HCT116 (cell line): ENCODE results near the gene CTLA4. TPM values are rescaled to one million over a fixed set of nuclear protein-coding genes. Genes with fewer than 3 reads are reported as not detected.

Experiments used
- ATAC-seq: fragments of 200-7000 bp; cut with Tn5 transposase; 2 replicates; pipeline ENCODE4 v1.9.1; 2020; ENCODE audit warnings: mild to moderate bottlenecking, moderate library complexity
- BruUV-seq: library from RNA; stranded (reverse); fragments of 400-500 nt; replicated peaks from 2 replicates; lab custom pipeline; 2021; lab: Mats Ljungman, UMichigan
- CTCF ChIA-PET: fragments of 300-600 bp; sonication (Branson Sonifier 250); formaldehyde crosslinking; loops from one replicate; lab custom pipeline; 2021; ENCODE audit warnings: antibody characterized with exemption; lab: Charles Lee
- POLR2A ChIA-PET: fragments of 300-600, 350-600 bp; sonication (Branson Sonifier 250); formaldehyde crosslinking; loops from one replicate; lab custom pipeline; 2021; ENCODE audit warnings: antibody characterized with exemption; lab: Charles Lee
- RAD21 ChIA-PET, 2 experiments: fragments of 300-600 bp; sonication (Branson Sonifier 250); formaldehyde crosslinking; loops; one replicate each; lab custom pipeline; 2023; ENCODE audit warnings: low total read pairs in 2 of 2; ENCODE audit not compliant: uncharacterized antibody in 2 of 2, unreplicated experiment in 2 of 2, low non-redundant PET in 1 of 2; lab: Charles Lee
- DNase-seq: peaks from one replicate; pipeline ENCODE4 v3.0.0-alpha.2; 2010; ENCODE audit warnings: low read depth, low spot score
- H2AFZ ChIP-seq: fragments of 200-600 bp; shearing (Covaris generic), sonication (generic); 2 replicates; pipeline ENCODE4 v1.6.1; 2017; ENCODE audit warnings: low read depth, mixed run types, mixed read lengths, antibody characterized with exemption, low read length; ENCODE audit not compliant: poor library complexity, severe bottlenecking
- H3K27ac ChIP-seq: 2 replicates; pipeline ENCODE4 v1.5.1; 2012; ENCODE audit warnings: low read depth, low read length
- H3K27me3 ChIP-seq: fragments of 200-600 bp; sonication (generic); 2 replicates; pipeline ENCODE4 v1.6.1; 2016; ENCODE audit warnings: mixed run types, low read length, mixed read lengths; ENCODE audit not compliant: insufficient read depth
- H3K36me3 ChIP-seq, 2 experiments: fragments of 200-500 bp in 1 of 2; fragments of 200-600 bp in 1 of 2; sonication (Bioruptor generic) in 1 of 2; sonication (generic) in 1 of 2; 2 replicates each; pipeline versions ENCODE4 v1.5.1 to v1.6.1; 2014 to 2016; ENCODE audit warnings: low read length in 2 of 2, inconsistent platforms in 1 of 2, mixed read lengths in 1 of 2, mixed run types in 1 of 2; ENCODE audit not compliant: insufficient read depth in 2 of 2, control insufficient read depth in 1 of 2
- H3K4me1 ChIP-seq, 2 experiments: fragments of 200-600 bp in 1 of 2; sonication (generic) in 1 of 2; 2 replicates each; pipeline versions ENCODE4 v1.5.1 to v1.6.1; 2012 to 2017; ENCODE audit warnings: low read length in 2 of 2, inconsistent platforms in 1 of 2, mild to moderate bottlenecking in 1 of 2, mixed read lengths in 1 of 2, mixed run types in 1 of 2, moderate library complexity in 1 of 2; ENCODE audit not compliant: insufficient read depth in 2 of 2, control insufficient read depth in 1 of 2
- H3K4me2 ChIP-seq: fragments of 200-600 bp; sonication (generic); 2 replicates; pipeline ENCODE4 v1.6.1; 2017; ENCODE audit warnings: mixed run types, low read length, mixed read lengths
- H3K4me3 ChIP-seq, 2 experiments: fragments of 200-600 bp in 1 of 2; sonication (generic) in 1 of 2; replicated peaks in 1 of 2; 2 replicates each; pipeline ENCODE4 v1.5.1; 2011 to 2016; ENCODE audit warnings: low read length in 2 of 2, control low read depth in 1 of 2, low read depth in 1 of 2, mild to moderate bottlenecking in 1 of 2, mixed read lengths in 1 of 2, mixed run types in 1 of 2
- H3K79me2 ChIP-seq: fragments of 200-600 bp; sonication (generic); 2 replicates; pipeline ENCODE4 v1.6.1; 2017; ENCODE audit warnings: mild to moderate bottlenecking, mixed run types, low read length, moderate library complexity, mixed read lengths; ENCODE audit not compliant: insufficient read depth
- H3K9ac ChIP-seq: fragments of 200-600 bp; sonication (generic); 2 replicates; pipeline ENCODE4 v1.6.1; 2016; ENCODE audit warnings: low read length, mixed read lengths
- H3K9me2 ChIP-seq: fragments of 200-600 bp; sonication (generic), shearing (Covaris generic); 2 replicates; pipeline ENCODE4 v1.6.1; 2017; ENCODE audit warnings: mixed run types, mild to moderate bottlenecking, moderate library complexity; ENCODE audit not compliant: insufficient read depth
- H3K9me3 ChIP-seq, 2 experiments: fragments of 200-500 bp in 1 of 2; fragments of 200-600 bp in 1 of 2; sonication (Bioruptor generic) in 1 of 2; sonication (generic) in 1 of 2; 2 replicates each; pipeline ENCODE4 v1.6.1; 2014 to 2017; ENCODE audit warnings: low read length in 2 of 2, mixed read lengths in 2 of 2, inconsistent platforms in 1 of 2, low read depth in 1 of 2, mild to moderate bottlenecking in 1 of 2, mixed run types in 1 of 2, moderate library complexity in 1 of 2; ENCODE audit not compliant: control insufficient read depth in 1 of 2, insufficient read depth in 1 of 2
- H4K20me1 ChIP-seq: fragments of 200-600 bp; sonication (generic), shearing (Covaris generic); 2 replicates; pipeline ENCODE4 v1.6.1; 2017; ENCODE audit warnings: mixed run types, mild to moderate bottlenecking, moderate library complexity; ENCODE audit not compliant: insufficient read depth
- CBX3 ChIP-seq: IDR thresholded peaks from 2 replicates; pipeline ENCODE4 v1.6.1; 2012; ENCODE audit warnings: low read depth
- EZH2 ChIP-seq: fragments of 200-600 bp; sonication (generic); IDR thresholded peaks from 2 replicates; pipeline ENCODE4 v1.6.1; 2017; ENCODE audit warnings: antibody characterized with exemption, mixed run types
- EZH2phosphoT487 ChIP-seq: fragments of 200-600 bp; IDR thresholded peaks from 2 replicates; pipeline ENCODE4 v1.6.1; 2018; ENCODE audit warnings: antibody characterized with exemption, borderline replicate concordance
- JUND ChIP-seq: IDR thresholded peaks from 2 replicates; pipeline ENCODE4 v1.6.1; 2012
- POLR2A ChIP-seq: IDR thresholded peaks from 2 replicates; pipeline ENCODE4 v1.7.0; 2011; ENCODE audit warnings: borderline replicate concordance; ENCODE audit not compliant: insufficient read depth, insufficient read length; ENCODE audit errors: extremely low read depth
- RAD21 ChIP-seq: IDR thresholded peaks from 2 replicates; pipeline ENCODE4 v1.6.1; 2012; ENCODE audit warnings: low read depth, mild to moderate bottlenecking
- TCF7L2 ChIP-seq: IDR thresholded peaks from 2 replicates; pipeline ENCODE4 v1.7.0; 2011; ENCODE audit warnings: borderline replicate concordance, inconsistent platforms; ENCODE audit not compliant: insufficient read depth, insufficient read length; ENCODE audit errors: extremely low read depth
- YY1 ChIP-seq: IDR thresholded peaks from 2 replicates; pipeline ENCODE4 v1.6.1; 2011; ENCODE audit warnings: low read length, low read depth, moderate library complexity, mild to moderate bottlenecking; ENCODE audit not compliant: insufficient replicate concordance; ENCODE audit errors: extremely low read depth
- intact Hi-C: fragments of 100-400 bp; cut with micrococcal nuclease; formaldehyde crosslinking; loops from 2 replicates; pipeline ENCODE4 v1.10.0; 2022
- total RNA-seq: library from RNA; stranded (reverse); gene quantifications from one replicate; pipeline ENCODE4 v1.2.1, GENCODE V29; 2021; ENCODE audit not compliant: unreplicated experiment
- TF ChIP-seq, protein P1 (sequence below): IDR thresholded peaks from 2 replicates; pipeline ENCODE4 v1.6.1; 2012
- TF ChIP-seq, protein P2 (sequence below), 3 experiments: fragments of 200-600 bp in 1 of 3; sonication (generic) in 1 of 3; IDR thresholded peaks in 2 of 3; conservative IDR thresholded peaks in 1 of 3; 2 replicates each; pipeline ENCODE4 v1.5.1; 2012 to 2017; ENCODE audit warnings: low read depth in 2 of 3, low read length in 2 of 3, antibody characterized with exemption in 1 of 3, borderline replicate concordance in 1 of 3, control low read depth in 1 of 3, mild to moderate bottlenecking in 1 of 3, mixed read lengths in 1 of 3, mixed run types in 1 of 3, moderate library complexity in 1 of 3; ENCODE audit not compliant: insufficient read depth in 1 of 3
- TF ChIP-seq, protein P3 (sequence below): IDR thresholded peaks from 2 replicates; pipeline ENCODE4 v1.6.1; 2012

Gene CTLA4
- total RNA-seq, 1 experiment from 2014 or later, result 0.37 TPM

DNA sequence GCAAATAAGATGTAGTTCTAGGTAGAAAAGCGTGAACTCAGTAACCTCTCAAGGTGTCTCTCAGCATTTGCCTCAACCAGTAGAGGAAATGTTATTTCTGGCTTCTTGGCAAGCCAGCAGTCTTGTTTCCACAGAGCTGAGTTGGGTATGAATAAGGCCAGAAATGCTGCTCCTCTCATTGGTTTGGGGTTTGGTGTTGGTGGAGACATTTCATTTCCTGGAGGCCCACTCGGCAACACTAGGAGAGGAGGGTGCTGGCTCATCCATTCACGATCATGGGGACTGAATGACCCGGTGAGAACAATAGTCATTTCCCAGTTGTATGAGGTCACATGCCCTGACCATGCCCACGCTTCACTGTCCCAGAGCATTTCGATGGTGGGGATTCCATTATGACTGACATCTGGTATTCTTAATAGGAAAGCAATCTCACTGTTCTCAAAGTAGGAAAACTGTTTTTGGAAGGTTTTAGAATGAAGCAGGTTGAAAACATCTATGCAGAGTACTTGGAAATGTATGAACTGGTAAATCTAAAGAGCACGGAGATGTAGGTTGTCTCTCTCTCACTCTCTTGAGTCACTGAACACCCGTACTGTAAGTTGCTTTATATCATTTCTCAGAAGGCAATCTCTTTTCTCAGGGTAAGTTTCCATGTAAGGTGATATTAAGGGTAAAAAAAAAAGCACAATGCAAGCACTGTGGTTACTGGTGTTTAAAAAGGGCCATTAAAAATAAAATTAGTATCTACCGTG, 37.1 kb upstream of the CTLA4 start:
- POLR2A ChIA-PET, result no interaction called here
- ATAC-seq, result no peak
- TF ChIP-seq TCF7L2, result no peak
- TF ChIP-seq, protein P1, sequence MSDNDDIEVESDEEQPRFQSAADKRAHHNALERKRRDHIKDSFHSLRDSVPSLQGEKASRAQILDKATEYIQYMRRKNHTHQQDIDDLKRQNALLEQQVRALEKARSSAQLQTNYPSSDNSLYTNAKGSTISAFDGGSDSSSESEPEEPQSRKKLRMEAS, result no peak
- TF ChIP-seq, protein P2, sequence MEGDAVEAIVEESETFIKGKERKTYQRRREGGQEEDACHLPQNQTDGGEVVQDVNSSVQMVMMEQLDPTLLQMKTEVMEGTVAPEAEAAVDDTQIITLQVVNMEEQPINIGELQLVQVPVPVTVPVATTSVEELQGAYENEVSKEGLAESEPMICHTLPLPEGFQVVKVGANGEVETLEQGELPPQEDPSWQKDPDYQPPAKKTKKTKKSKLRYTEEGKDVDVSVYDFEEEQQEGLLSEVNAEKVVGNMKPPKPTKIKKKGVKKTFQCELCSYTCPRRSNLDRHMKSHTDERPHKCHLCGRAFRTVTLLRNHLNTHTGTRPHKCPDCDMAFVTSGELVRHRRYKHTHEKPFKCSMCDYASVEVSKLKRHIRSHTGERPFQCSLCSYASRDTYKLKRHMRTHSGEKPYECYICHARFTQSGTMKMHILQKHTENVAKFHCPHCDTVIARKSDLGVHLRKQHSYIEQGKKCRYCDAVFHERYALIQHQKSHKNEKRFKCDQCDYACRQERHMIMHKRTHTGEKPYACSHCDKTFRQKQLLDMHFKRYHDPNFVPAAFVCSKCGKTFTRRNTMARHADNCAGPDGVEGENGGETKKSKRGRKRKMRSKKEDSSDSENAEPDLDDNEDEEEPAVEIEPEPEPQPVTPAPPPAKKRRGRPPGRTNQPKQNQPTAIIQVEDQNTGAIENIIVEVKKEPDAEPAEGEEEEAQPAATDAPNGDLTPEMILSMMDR (IDR thresholded peaks at IDR 0.05 in 2 of 3, conservative IDR thresholded peaks at IDR 0.05 in 1 of 3; ENCODE audit: borderline replicate concordance in 1 of 3, insufficient read depth in 1 of 3, low read depth in 2 of 3, low read length in 2 of 3), result no peak
- TF ChIP-seq RAD21, result no peak
- TF ChIP-seq YY1, result no peak
- TF ChIP-seq, protein P3, sequence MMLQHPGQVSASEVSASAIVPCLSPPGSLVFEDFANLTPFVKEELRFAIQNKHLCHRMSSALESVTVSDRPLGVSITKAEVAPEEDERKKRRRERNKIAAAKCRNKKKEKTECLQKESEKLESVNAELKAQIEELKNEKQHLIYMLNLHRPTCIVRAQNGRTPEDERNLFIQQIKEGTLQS, result no peak
- no peak for TF ChIP-seq JUND
- TF ChIP-seq POLR2A, result no peak
- no peak for TF ChIP-seq EZH2
- TF ChIP-seq CBX3, result no peak
- TF ChIP-seq EZH2phosphoT487, result no peak
- no peaks in the 10 kb centered on the region for H3K9me3 ChIP-seq
- CTCF ChIA-PET, result interaction anchor here (0.9 kb wide), 1 partner anchor 15 kb away, joined by 3 read pairs; no protein-coding TSS in a partner anchor
- H3K4me1 ChIP-seq, result no peaks in the 10 kb centered on the region
- H3K4me2 ChIP-seq, result no peak overlapping the region
- H4K20me1 ChIP-seq, result no peaks in the 10 kb centered on the region
- no peak for DNase-seq
- no peak overlapping the region for H2AFZ ChIP-seq
- no peaks in the 10 kb centered on the region for H3K79me2 ChIP-seq
- no TSS peak for BruUV-seq
- no peak overlapping the region for H3K4me3 ChIP-seq
- no peak overlapping the region for H3K9ac ChIP-seq
- no peak overlapping the region for H3K27ac ChIP-seq
- RAD21 ChIA-PET, result no interaction called here
- no peaks in the 10 kb centered on the region for H3K9me2 ChIP-seq
- H3K27me3 ChIP-seq, result no peaks in the 10 kb centered on the region
- intact Hi-C loops, result no loop called here
- no peaks in the 10 kb centered on the region for H3K36me3 ChIP-seq
